Ascending aorta (tissue), 2 donors: ENCODE data around the gene CHCHD6. TPM values are rescaled to one million over a fixed set of nuclear protein-coding genes. Genes with fewer than 3 reads are reported as not detected.

Experiments
- DNase-seq, 2 donors: peaks; one replicate each; pipeline ENCODE4 v3.0.0-alpha.2; 2019; ENCODE audit warnings: low spot score in 2 of 2
- H3K27ac ChIP-seq, 2 donors: fragments of 200-600 bp; sonication (generic); one replicate each; pipeline ENCODE4 v1.5.1; 2016 to 2017; ENCODE audit warnings: mild to moderate bottlenecking in 1 of 2
- H3K27me3 ChIP-seq: fragments of 200-600 bp; sonication (generic); one replicate; pipeline ENCODE4 v1.5.1; 2017
- H3K36me3 ChIP-seq, 2 donors: fragments of 200-600 bp; sonication (generic); one replicate each; pipeline ENCODE4 v1.5.1; 2016
- H3K4me1 ChIP-seq, 2 donors: fragments of 200-600 bp; sonication (generic); one replicate each; pipeline ENCODE4 v1.5.1; 2016 to 2017; ENCODE audit warnings: mild to moderate bottlenecking in 1 of 2
- H3K4me3 ChIP-seq, 2 donors: fragments of 200-600 bp; sonication (generic); one replicate each; pipeline ENCODE4 v1.5.1; 2016 to 2017; ENCODE audit warnings: mild to moderate bottlenecking in 1 of 2
- H3K9me3 ChIP-seq, 2 donors: fragments of 200-600 bp; sonication (generic); one replicate each; pipeline ENCODE4 v1.5.1; 2016
- CTCF ChIP-seq, 3 experiments: fragments of 200-600 bp in 2 of 3; fragments of 450-650 bp in 1 of 3; sonication (generic) in 2 of 3; IDR thresholded peaks; one replicate each; pipeline ENCODE4 v1.5.1; 2016 to 2019; ENCODE audit warnings: antibody characterized with exemption in 3 of 3, mild to moderate bottlenecking in 1 of 3, moderate library complexity in 1 of 3
- intact Hi-C: fragments of 100-400 bp; cut with DNase I; formaldehyde crosslinking; loops from one replicate; pipeline ENCODE4 v1.15.1; 2023
- total RNA-seq: library from RNA; depleted of rRNA; stranded (reverse); fragments of >200 nt; gene quantifications from one replicate; pipeline ENCODE4 v1.1.0, GENCODE V29; 2016

CHCHD6 gene
- total RNA-seq, 1 donor from 2014 or later = 1.2 TPM

GRCh38 chr3:126964950-126965349, 260.9 kb downstream of the CHCHD6 start:
- TF ChIP-seq CTCF (IDR thresholded peaks at IDR 0.05) = no peak
- intact Hi-C loops = no loop called here
- H3K9me3 ChIP-seq = no peaks in the 10 kb centered on the region
- H3K4me1 ChIP-seq = peaks cover 4 to 21% of the 10 kb centered on the region in 2 donors
- no peak overlapping the region for H3K27ac ChIP-seq
- H3K27me3 ChIP-seq = no peaks in the 10 kb centered on the region
- H3K36me3 ChIP-seq = no peaks in the 10 kb centered on the region
- H3K4me3 ChIP-seq = no peak overlapping the region
- DNase-seq = no peak

DNA sequence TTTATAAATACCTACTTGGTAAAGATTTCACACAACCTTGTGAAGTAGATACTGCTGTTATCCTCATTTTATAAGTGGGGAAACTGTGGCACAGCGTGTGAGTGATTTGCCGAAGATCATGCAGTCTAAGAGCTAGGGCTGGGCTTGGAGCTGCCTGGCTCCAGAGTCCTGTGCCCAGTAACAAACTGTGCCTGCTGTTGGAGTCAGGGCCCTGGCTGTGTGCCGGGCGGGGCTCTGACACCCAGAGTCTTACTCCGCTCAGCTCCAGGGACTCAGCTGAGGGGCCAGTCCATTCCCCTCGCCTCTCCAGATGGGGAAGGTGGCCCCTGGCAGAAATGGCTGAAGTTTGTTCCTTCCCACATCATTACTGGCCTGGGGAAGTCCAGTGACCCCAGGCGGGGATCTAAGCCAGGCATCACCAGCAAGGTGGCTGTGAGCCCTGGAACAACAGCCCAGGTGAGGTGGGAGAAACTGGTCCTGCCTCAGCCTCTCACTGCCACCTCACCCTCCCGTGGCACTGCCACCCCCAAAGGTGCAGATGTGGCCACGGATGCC, 261.6 kb downstream of the CHCHD6 start:
- H3K27ac ChIP-seq = no peak overlapping the region
- H3K4me1 ChIP-seq = peaks cover 4 to 19% of the 10 kb centered on the region in 2 donors
- no peak overlapping the region for H3K4me3 ChIP-seq
- H3K27me3 ChIP-seq = no peaks in the 10 kb centered on the region
- no peaks in the 10 kb centered on the region for H3K9me3 ChIP-seq
- intact Hi-C loops = no loop called here
- TF ChIP-seq CTCF (IDR thresholded peaks at IDR 0.05) = no peak
- H3K36me3 ChIP-seq = no peaks in the 10 kb centered on the region
- DNase-seq = no peak

- Histone ChIP-seq H3K4me1 (peaks cover 0 to 3% of the 10 kb centered on the region in 2 donors), H3K27ac (no peak overlapping the region), H3K36me3 (no peaks in the 10 kb centered on the region), H3K9me3 (no peaks in the 10 kb centered on the region), H3K4me3 (no peak overlapping the region), H3K27me3 (no peaks in the 10 kb centered on the region)
- TF ChIP-seq CTCF (IDR thresholded peaks at IDR 0.05) = no peak
- intact Hi-C loops = no loop called here
- DNase-seq = no peak
Observed at GRCh38 chr3:126967386-126967785, 263.3 kb downstream of the CHCHD6 start.

- no peak for TF ChIP-seq CTCF (IDR thresholded peaks at IDR 0.05)
- H3K9me3 ChIP-seq = no peaks in the 10 kb centered on the region
- no peak overlapping the region for H3K4me3 ChIP-seq
- H3K4me1 ChIP-seq = peaks cover 0 to 2% of the 10 kb centered on the region in 2 donors
- DNase-seq = no peak
- H3K27me3 ChIP-seq = no peaks in the 10 kb centered on the region
- no peak overlapping the region for H3K27ac ChIP-seq
- intact Hi-C loops = no loop called here
- no peaks in the 10 kb centered on the region for H3K36me3 ChIP-seq
Observed at GRCh38 chr3:126968391-126969390, 264.7 kb downstream of the CHCHD6 start.

DNA sequence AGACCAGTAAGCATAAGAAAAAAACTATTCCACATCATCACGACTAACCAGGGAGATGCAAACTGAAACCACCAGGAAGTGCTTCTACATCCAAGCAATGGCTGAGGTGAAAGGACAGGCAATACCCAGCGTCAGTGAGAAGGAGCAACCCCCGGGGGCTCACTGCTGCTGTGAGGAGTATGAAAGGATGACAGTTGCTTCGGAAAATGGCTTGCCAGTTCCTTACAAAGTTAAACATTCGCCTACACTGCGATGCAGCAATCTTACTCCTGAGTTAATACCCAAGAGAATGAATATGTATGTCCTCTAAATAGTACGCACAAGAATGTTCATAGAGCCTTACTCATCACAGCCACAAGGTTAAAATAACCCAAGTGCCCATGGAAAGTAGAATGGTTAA, 265.5 kb downstream of the CHCHD6 start:
- intact Hi-C loops = no loop called here
- no peaks in the 10 kb centered on the region for H3K27me3 ChIP-seq
- no peaks in the 10 kb centered on the region for H3K36me3 ChIP-seq
- H3K9me3 ChIP-seq = peaks cover 0 to 2% of the 10 kb centered on the region in 2 donors
- no peak overlapping the region for H3K27ac ChIP-seq
- H3K4me1 ChIP-seq = peaks cover 0 to 2% of the 10 kb centered on the region in 2 donors
- no peak overlapping the region for H3K4me3 ChIP-seq
- no peak for DNase-seq
- TF ChIP-seq CTCF (IDR thresholded peaks at IDR 0.05) = no peak
